Cardiac muscle cell (in vitro differentiated cells and primary cell): ENCODE measurements around the gene ZMPSTE24. TPM values are rescaled to one million over a fixed set of nuclear protein-coding genes. Genes with fewer than 3 reads are reported as not detected.

Source experiments
- DNase-seq, 2 donors: peaks; one replicate each; pipeline versions ENCODE4 v3.0.0 to v3.0.0-alpha.2; 2010 to 2017; ENCODE audit warnings: low read depth in 1 of 2, low spot score in 1 of 2
- H3K27ac ChIP-seq: fragments of 200-600 bp; sonication (generic); 2 replicates; pipeline ENCODE4 v1.5.1; 2016
- H3K27me3 ChIP-seq: fragments of 200-600 bp; sonication (generic); 2 replicates; pipeline ENCODE4 v1.6.0; 2016; ENCODE audit warnings: control low read depth
- H3K36me3 ChIP-seq: fragments of 200-600 bp; sonication (generic); 2 replicates; pipeline ENCODE4 v1.5.1; 2016; ENCODE audit warnings: control low read depth
- H3K4me1 ChIP-seq: fragments of 200-600 bp; sonication (generic); 2 replicates; pipeline ENCODE4 v1.8.1; 2017; ENCODE audit warnings: low read depth, mild to moderate bottlenecking, mixed run types
- H3K4me3 ChIP-seq: fragments of 200-600 bp; sonication (generic); 2 replicates; pipeline ENCODE4 v1.5.1; 2016; ENCODE audit warnings: mild to moderate bottlenecking
- H3K9me3 ChIP-seq: fragments of 200-600 bp; sonication (generic); 2 replicates; pipeline ENCODE4 v1.5.1; 2017; ENCODE audit warnings: low read depth, mild to moderate bottlenecking, control low read depth
- polyA plus RNA-seq: library from polyadenylated mRNA; unstranded; fragments of >200 nt; fragmentation: Nextera tagmentation; extraction: Ambion mirVana; gene quantifications from 2 replicates; pipeline ENCODE4 v1.2.1, GENCODE V29; 2016
- total RNA-seq: library from RNA; depleted of rRNA; stranded (reverse); fragments of >200 nt; gene quantifications from 2 replicates; pipeline ENCODE4 v1.2.3, GENCODE V29; 2016
- TF ChIP-seq, protein P1 (sequence below): IDR thresholded peaks from 2 replicates; pipeline ENCODE4 v1.5.1; 2012; ENCODE audit warnings: low read depth, mild to moderate bottlenecking, low read length

Gene ZMPSTE24
- total and polyA plus RNA-seq, 2 experiments from 2014 or later = 8.4 to 24.0 TPM

DNA sequence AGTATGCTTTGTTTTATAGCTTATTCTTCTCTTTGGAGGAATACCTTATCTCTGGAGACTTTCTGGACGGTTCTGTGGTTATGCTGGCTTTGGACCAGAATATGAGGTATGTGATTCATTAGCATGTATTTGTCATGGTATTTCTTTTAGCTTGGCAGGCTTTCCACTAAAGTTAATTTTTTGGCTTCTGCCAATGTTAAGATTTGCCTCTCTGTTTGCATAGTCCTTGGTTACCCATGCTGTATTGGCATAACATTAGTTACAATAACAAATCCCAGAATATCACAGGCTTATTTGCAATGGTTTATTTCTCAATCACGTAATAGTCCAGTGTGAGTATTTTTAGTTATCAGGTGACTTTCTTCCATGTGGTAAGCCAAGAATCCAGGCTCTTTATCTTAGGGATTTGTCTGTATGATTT is 9.7 kb downstream of the ZMPSTE24 start:
- Histone ChIP-seq H3K27ac (no peak overlapping the region), H3K36me3 (peaks cover 61% of the 10 kb centered on the region), H3K9me3 (no peaks in the 10 kb centered on the region), H3K4me1 (no peaks in the 10 kb centered on the region), H3K4me3 (no peak overlapping the region), H3K27me3 (no peaks in the 10 kb centered on the region)
- TF ChIP-seq, protein P1, sequence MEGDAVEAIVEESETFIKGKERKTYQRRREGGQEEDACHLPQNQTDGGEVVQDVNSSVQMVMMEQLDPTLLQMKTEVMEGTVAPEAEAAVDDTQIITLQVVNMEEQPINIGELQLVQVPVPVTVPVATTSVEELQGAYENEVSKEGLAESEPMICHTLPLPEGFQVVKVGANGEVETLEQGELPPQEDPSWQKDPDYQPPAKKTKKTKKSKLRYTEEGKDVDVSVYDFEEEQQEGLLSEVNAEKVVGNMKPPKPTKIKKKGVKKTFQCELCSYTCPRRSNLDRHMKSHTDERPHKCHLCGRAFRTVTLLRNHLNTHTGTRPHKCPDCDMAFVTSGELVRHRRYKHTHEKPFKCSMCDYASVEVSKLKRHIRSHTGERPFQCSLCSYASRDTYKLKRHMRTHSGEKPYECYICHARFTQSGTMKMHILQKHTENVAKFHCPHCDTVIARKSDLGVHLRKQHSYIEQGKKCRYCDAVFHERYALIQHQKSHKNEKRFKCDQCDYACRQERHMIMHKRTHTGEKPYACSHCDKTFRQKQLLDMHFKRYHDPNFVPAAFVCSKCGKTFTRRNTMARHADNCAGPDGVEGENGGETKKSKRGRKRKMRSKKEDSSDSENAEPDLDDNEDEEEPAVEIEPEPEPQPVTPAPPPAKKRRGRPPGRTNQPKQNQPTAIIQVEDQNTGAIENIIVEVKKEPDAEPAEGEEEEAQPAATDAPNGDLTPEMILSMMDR = no peak
- DNase-seq = peak in 1 of 2 donors; percentile 98

DNA sequence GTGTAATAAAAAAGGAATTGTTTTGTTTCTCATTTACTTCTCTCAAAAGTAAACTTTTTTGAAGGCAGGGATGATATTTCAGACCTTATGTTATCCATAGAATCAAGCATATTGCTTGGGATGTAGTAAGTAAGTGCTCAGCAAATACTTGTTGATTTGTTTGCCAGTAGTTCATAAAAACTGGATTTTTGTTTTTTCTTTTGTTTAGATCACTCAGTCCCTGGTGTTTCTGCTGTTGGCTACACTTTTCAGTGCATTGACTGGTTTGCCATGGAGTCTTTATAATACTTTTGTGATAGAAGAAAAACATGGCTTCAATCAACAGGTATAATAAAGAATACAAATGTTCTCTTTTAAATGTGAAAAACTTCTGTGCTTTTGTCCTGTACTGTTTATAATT is 10.2 kb downstream of the ZMPSTE24 start:
- no peak overlapping the region for H3K4me3 ChIP-seq
- H3K27ac ChIP-seq = no peak overlapping the region
- H3K36me3 ChIP-seq = peaks cover 60% of the 10 kb centered on the region
- TF ChIP-seq, protein P1 = no peak
- H3K4me1 ChIP-seq = no peaks in the 10 kb centered on the region
- no peaks in the 10 kb centered on the region for H3K9me3 ChIP-seq
- H3K27me3 ChIP-seq = no peaks in the 10 kb centered on the region
- DNase-seq = no peak

DNA sequence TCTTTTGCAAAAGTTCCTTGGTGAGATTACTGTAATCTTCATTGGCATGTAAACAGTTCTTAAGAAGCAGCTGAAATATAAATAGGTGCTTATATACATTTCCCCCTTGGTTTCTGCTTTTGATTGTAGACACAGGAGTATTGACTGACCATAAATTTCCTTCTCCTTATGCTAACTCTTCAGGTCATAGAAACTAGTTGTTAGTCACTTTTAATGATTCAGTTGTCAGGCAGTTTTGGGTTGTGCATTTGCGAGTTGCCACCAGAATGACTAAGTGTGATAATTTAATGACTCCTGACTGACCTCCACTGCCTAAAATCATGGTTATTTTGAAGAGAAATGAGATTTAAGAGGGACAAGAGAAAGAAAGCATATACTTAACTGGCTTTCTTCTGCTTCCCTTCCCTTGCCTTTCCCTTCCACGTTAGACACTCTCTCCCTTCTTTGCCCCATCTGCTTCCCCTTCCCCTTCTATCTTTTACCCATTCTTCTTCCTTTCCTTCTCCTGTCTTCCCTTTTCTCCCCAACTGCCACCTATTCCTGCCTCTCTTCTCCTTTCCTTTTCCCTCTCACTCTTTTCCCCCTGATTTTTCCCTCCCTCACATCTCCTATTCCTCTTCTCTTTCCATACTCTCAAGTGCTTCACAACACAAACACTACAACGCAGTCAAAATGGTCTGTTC is 12.3 kb downstream of the ZMPSTE24 start:
- no peaks in the 10 kb centered on the region for H3K4me1 ChIP-seq
- DNase-seq = peak in 1 of 2 donors; percentile 14
- no peak overlapping the region for H3K27ac ChIP-seq
- H3K9me3 ChIP-seq = no peaks in the 10 kb centered on the region
- no peak overlapping the region for H3K4me3 ChIP-seq
- H3K27me3 ChIP-seq = no peaks in the 10 kb centered on the region
- TF ChIP-seq, protein P1 = no peak
- H3K36me3 ChIP-seq = peaks cover 48% of the 10 kb centered on the region

DNA sequence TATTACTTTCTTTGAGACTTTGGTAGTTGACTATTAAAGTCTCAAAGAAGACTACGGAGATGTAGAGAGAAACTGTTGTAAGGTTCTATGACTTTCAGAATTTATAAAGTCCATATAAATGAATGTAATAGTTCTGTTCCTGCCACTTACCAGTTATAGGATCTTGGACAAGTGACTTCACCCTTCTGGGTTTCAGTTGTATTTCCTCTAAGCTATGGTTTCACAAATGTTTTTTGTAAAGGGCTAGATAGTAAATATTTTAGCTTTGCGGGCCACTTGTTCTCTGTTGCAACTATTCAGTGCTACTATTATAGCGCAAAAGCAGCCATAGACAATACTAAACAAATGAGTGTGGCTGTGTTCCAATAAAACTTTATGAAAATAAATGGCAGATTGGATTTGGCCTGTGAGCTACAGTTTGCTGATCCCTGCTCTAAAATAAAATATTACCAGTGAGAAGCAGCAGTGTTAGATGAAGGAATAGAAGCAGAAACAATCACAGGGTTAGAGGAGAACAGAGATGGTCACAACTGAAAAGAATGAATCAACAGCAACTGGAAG is 14.7 kb downstream of the ZMPSTE24 start:
- H3K27ac ChIP-seq = no peak overlapping the region
- H3K4me3 ChIP-seq = no peak overlapping the region
- no peaks in the 10 kb centered on the region for H3K4me1 ChIP-seq
- H3K36me3 ChIP-seq = peaks cover 51% of the 10 kb centered on the region
- DNase-seq = no peak
- H3K27me3 ChIP-seq = no peaks in the 10 kb centered on the region
- H3K9me3 ChIP-seq = no peaks in the 10 kb centered on the region
- TF ChIP-seq, protein P1 = no peak

DNA sequence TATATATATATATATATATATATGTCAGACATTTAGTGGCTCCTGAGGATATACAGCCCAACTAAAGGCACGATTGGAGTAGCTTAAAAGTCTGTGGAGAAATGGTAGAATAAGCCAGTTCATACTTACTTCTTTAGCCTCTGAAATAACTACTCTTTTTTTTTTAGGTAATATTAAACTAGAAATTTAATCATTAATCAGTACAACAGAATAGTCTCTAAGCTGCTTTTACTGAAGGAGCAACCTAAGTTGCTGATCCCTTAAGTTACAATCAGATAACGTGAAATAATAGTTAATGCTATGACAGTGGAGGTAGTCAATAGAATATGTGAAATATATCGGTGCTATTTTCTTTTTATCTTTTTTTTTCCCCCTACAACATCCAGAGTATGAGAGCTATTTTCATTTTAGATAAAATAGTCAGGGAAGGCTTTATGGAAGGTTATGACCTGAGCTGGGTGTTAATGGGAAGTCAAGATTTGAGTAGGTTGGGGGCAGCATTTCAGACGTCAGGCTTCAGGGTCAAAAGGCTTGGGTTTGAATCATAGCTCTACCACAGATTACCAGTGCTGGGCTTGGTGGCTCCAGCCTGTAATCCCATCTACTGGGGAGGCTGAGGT is 15.6 kb downstream of the ZMPSTE24 start:
- no peak overlapping the region for H3K4me3 ChIP-seq
- H3K36me3 ChIP-seq = peaks cover 45% of the 10 kb centered on the region
- H3K4me1 ChIP-seq = no peaks in the 10 kb centered on the region
- TF ChIP-seq, protein P1 = no peak
- H3K27ac ChIP-seq = no peak overlapping the region
- DNase-seq = no peak
- H3K27me3 ChIP-seq = no peaks in the 10 kb centered on the region
- H3K9me3 ChIP-seq = no peaks in the 10 kb centered on the region
